Psoas muscle (tissue), 8 donors: ENCODE data around the gene POU3F1. TPM values are rescaled to one million over a fixed set of nuclear protein-coding genes. Genes with fewer than 3 reads are reported as not detected.

Experiments
- ATAC-seq, 4 donors: fragments of 200-7000 bp; cut with Tn5 transposase; one replicate each; pipeline ENCODE4 v1.9.1; 2020; ENCODE audit warnings: moderate library complexity in 3 of 4, mild to moderate bottlenecking in 2 of 4
- DNase-seq, 2 donors: peaks; one replicate each; pipeline ENCODE4 v3.0.0-alpha.2; 2020
- H3K27ac ChIP-seq: fragments of 200-600 bp; one replicate; pipeline ENCODE4 v1.8.0; 2022
- H3K27me3 ChIP-seq, 3 donors: fragments of 200-600 bp in 1 of 3; one replicate each; pipeline versions ENCODE4 v1.6.1 to v1.8.0; 2013 to 2022; ENCODE audit warnings: low read length in 2 of 3, mild to moderate bottlenecking in 2 of 3, moderate library complexity in 1 of 3; ENCODE audit not compliant: insufficient read depth in 3 of 3
- H3K36me3 ChIP-seq, 2 donors: fragments of 200-600 bp in 1 of 2; one replicate each; pipeline versions ENCODE4 v1.6.1 to v1.8.0; 2013 to 2022; ENCODE audit warnings: low read depth in 1 of 2, mild to moderate bottlenecking in 1 of 2, moderate library complexity in 1 of 2; ENCODE audit not compliant: insufficient read depth in 1 of 2
- H3K4me1 ChIP-seq: fragments of 200-600 bp; one replicate; pipeline ENCODE4 v1.8.0; 2022
- H3K4me3 ChIP-seq: fragments of 200-600 bp; one replicate; pipeline ENCODE4 v1.8.0; 2022; ENCODE audit warnings: mild to moderate bottlenecking
- H3K9me3 ChIP-seq: fragments of 200-600 bp; one replicate; pipeline ENCODE4 v1.8.0; 2022
- WGBS, 3 donors: extraction: QIAGEN DNeasy Blood & Tissue Kit; methylation state at CpG; one replicate each; pipeline versions ENCODE4 v1.1.6 to v1.1.7; 2013; 5-methylcytosine and 5-hydroxymethylcytosine counted together
- intact Hi-C, 2 donors: fragments of 100-400 bp; cut with DNase I; formaldehyde crosslinking; loops; one replicate each; pipeline versions ENCODE4 v1.11.0 to v1.14.2; 2022
- polyA plus RNA-seq, 3 donors: library from polyadenylated mRNA; stranded (reverse); fragments of 200-250 nt; gene quantifications; one replicate each; pipeline ENCODE4 v1.2.3, GENCODE V29; 2013
- total RNA-seq, 4 donors: library from RNA; stranded (reverse); fragmentation: NEBNext Ultra II Directional in 2 of 4; extraction: Animal tissue kit (Norgen Biotek cat#: 25700) in 2 of 4; gene quantifications; one replicate each; pipeline versions ENCODE4 v1.2.1 to v1.2.4, GENCODE V29; 2021 to 2023
- TF ChIP-seq, protein P1 (sequence below): fragments of 200-600 bp; IDR thresholded peaks from one replicate; pipeline ENCODE4 v1.8.0; 2022; ENCODE audit warnings: antibody characterized with exemption
- donor health status: healthy with polysubstance abuse.
- donor health status: DM: no; HTN: no; CAD: no; lungs with moderate emphysema.
- donor health status: Bipolar disorder and iron deficiency.
- donor health status: healthy.
- donor health status: DM: yes; HTN: yes; CAD: no.
- donor health status: DM: no; HTN: no; CAD: no.
- donor health status: DM: no; HTN: no; CAD: no.
- donor health status: DM: yes; HTN: yes; CAD: no.

Gene POU3F1
- total and polyA plus RNA-seq, 7 donors: 0.04 to 0.38 (median 0.13) TPM; not detected in 1

- no peaks in the 10 kb centered on the region for H3K4me1 ChIP-seq
- DNase-seq (no peak), ATAC-seq (no peak)
- no peak overlapping the region for H3K4me3 ChIP-seq
- H3K36me3 ChIP-seq: no peaks in the 10 kb centered on the region
- TF ChIP-seq, protein P1, sequence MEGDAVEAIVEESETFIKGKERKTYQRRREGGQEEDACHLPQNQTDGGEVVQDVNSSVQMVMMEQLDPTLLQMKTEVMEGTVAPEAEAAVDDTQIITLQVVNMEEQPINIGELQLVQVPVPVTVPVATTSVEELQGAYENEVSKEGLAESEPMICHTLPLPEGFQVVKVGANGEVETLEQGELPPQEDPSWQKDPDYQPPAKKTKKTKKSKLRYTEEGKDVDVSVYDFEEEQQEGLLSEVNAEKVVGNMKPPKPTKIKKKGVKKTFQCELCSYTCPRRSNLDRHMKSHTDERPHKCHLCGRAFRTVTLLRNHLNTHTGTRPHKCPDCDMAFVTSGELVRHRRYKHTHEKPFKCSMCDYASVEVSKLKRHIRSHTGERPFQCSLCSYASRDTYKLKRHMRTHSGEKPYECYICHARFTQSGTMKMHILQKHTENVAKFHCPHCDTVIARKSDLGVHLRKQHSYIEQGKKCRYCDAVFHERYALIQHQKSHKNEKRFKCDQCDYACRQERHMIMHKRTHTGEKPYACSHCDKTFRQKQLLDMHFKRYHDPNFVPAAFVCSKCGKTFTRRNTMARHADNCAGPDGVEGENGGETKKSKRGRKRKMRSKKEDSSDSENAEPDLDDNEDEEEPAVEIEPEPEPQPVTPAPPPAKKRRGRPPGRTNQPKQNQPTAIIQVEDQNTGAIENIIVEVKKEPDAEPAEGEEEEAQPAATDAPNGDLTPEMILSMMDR: no peak
- H3K27me3 ChIP-seq: peaks cover 0 to 7% (median 0%) of the 10 kb centered on the region in 3 donors
- WGBS, 3 donors: 90 to 97% (median 97%) methylated on average over 5 of the region's 5 CpGs
- intact Hi-C loops: no loop called here
- no peaks in the 10 kb centered on the region for H3K9me3 ChIP-seq
- H3K27ac ChIP-seq: no peak overlapping the region
Observed at GRCh38 chr1:38075191-38075590, 28.6 kb upstream of the POU3F1 start.

DNA sequence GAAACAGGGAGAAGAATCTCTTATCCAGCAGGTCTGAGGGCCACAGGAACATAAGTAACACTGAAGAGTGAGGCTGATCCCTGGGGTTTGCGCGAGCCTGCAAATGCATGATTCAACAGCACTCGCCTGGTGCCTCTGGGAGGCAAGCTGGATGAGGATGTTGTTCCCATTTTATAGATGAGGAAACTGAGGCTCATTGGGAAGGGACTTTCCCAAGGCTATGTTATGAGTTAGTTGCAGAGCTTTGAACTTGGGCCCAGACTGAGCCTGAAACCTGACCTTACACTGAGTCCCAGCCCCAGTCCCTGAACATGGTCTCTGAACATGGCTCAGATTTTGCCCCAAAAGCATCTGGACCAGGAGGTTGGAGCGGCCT is 27.7 kb upstream of the POU3F1 start:
- WGBS, 3 donors: 74 to 85% (median 80%) methylated on average over 4 of the region's 4 CpGs
- peaks cover 0 to 8% (median 0%) of the 10 kb centered on the region in 3 donors for H3K27me3 ChIP-seq

DNA sequence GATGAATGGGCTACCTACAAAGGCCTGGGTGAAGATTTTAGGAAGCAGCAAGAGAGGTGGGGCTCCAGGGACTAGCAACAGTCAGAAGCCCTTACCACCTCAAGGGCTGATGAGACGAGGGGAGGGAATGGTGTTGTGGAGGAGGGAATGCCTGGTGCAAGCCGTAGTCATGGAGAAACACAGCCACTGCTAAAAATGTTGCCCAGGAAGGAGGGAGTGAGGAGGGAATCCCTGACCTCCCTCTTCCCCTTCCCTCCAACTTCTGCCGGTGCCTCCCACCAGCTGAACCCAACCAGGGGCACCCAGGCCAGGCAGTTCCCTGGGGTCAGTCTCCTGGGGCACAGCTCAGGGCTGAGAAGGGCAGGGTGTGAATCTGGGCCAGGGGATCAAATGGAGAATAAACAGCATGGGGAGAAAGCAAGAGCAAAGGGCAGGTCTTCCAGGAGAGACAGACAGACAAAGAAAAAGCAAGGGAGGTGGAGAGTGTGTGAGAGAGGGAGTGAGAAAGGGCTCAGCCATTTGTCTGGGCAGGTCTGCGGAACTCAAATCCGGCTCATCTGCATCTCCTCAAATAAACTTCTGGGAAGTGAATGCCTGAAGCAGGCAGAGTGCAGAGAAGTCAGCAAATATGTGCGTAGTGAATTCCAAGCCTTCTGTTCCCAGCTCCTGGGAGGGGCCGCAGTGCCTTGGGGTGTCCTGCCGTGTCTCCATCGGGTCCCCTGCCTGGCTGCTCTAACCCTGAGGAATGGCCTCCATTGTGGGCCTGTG is 27.1 kb upstream of the POU3F1 start:
- ATAC-seq: no peak
- H3K9me3 ChIP-seq: no peaks in the 10 kb centered on the region
- H3K36me3 ChIP-seq: no peaks in the 10 kb centered on the region
- H3K27me3 ChIP-seq: peaks cover 0 to 8% (median 0%) of the 10 kb centered on the region in 3 donors
- no peak overlapping the region for H3K4me3 ChIP-seq
- no peak for DNase-seq
- H3K4me1 ChIP-seq: no peaks in the 10 kb centered on the region
- TF ChIP-seq, protein P1: no peak
- no peak overlapping the region for H3K27ac ChIP-seq
- WGBS, 3 donors: 54 to 68% (median 60%) methylated on average over 9 of the region's 9 CpGs
- intact Hi-C loops: no loop called here

More for the DNA sequence above, 27.7 kb upstream of the POU3F1 start:
- DNase-seq (no peak), ATAC-seq (no peak)
- no peaks in the 10 kb centered on the region for H3K4me1 ChIP-seq
- intact Hi-C loops: no loop called here
- no peaks in the 10 kb centered on the region for H3K9me3 ChIP-seq
- H3K36me3 ChIP-seq: no peaks in the 10 kb centered on the region
- TF ChIP-seq, protein P1: no peak
- no peak overlapping the region for H3K4me3 ChIP-seq
- no peak overlapping the region for H3K27ac ChIP-seq

- Histone ChIP-seq H3K9me3 (no peaks in the 10 kb centered on the region), H3K4me1 (no peaks in the 10 kb centered on the region), H3K36me3 (no peaks in the 10 kb centered on the region), H3K4me3 (no peak overlapping the region), H3K27ac (no peak overlapping the region), H3K27me3 (peaks cover 0 to 8% (median 0%) of the 10 kb centered on the region in 3 donors)
- DNase-seq (no peak), ATAC-seq (no peak)
- TF ChIP-seq, protein P1: no peak
- 86 to 92% (median 88%) methylated on average over 2 of the region's 2 CpGs for WGBS, 3 donors
- intact Hi-C loops: no loop called here
Observed at GRCh38 chr1:38072858-38073257, 26.3 kb upstream of the POU3F1 start.
